Right atrium auricular region (tissue), 2 donors: ENCODE results near the gene FRMD8. TPM values are rescaled to one million over a fixed set of nuclear protein-coding genes. Genes with fewer than 3 reads are reported as not detected.

Experiments used
- DNase-seq: peaks from one replicate; pipeline ENCODE4 v3.0.0-alpha.2; 2019; ENCODE audit warnings: low spot score
- H3K27ac ChIP-seq, 2 donors: fragments of 200-600 bp; sonication (generic); 1 replicate in 1 of 2; 2 replicates in 1 of 2; pipeline ENCODE4 v1.5.1; 2016 to 2019
- H3K27me3 ChIP-seq, 2 donors: fragments of 200-600 bp; sonication (generic); one replicate each; pipeline versions ENCODE4 v1.5.1 to v1.6.0; 2017 to 2019
- H3K36me3 ChIP-seq: fragments of 200-600 bp; sonication (generic); one replicate; pipeline ENCODE4 v1.5.1; 2016
- H3K4me1 ChIP-seq, 2 donors: fragments of 200-600 bp; sonication (generic); one replicate each; pipeline versions ENCODE4 v1.5.1 to v1.6.0; 2017 to 2019
- H3K4me3 ChIP-seq, 2 donors: fragments of 200-600 bp; sonication (generic); 1 replicate in 1 of 2; 2 replicates in 1 of 2; pipeline ENCODE4 v1.5.1; 2017 to 2019; ENCODE audit warnings: mild to moderate bottlenecking in 1 of 2, moderate library complexity in 1 of 2
- H3K9me3 ChIP-seq, 2 donors: fragments of 200-600 bp; sonication (generic); one replicate each; pipeline ENCODE4 v1.5.1; 2019
- total RNA-seq, 2 donors: library from RNA; depleted of rRNA; stranded (reverse); fragments of >200 nt; gene quantifications; one replicate each; pipeline ENCODE4 v1.1.0, GENCODE V29; 2016
- TF ChIP-seq, protein P1 (sequence below), 2 donors: fragments of 200-600 bp; sonication (generic); IDR thresholded peaks; one replicate each; pipeline ENCODE4 v1.5.1; 2019; ENCODE audit warnings: antibody characterized with exemption in 2 of 2

FRMD8 gene
- total RNA-seq, 2 donors from 2014 or later: 10.2 to 23.8 TPM

DNA sequence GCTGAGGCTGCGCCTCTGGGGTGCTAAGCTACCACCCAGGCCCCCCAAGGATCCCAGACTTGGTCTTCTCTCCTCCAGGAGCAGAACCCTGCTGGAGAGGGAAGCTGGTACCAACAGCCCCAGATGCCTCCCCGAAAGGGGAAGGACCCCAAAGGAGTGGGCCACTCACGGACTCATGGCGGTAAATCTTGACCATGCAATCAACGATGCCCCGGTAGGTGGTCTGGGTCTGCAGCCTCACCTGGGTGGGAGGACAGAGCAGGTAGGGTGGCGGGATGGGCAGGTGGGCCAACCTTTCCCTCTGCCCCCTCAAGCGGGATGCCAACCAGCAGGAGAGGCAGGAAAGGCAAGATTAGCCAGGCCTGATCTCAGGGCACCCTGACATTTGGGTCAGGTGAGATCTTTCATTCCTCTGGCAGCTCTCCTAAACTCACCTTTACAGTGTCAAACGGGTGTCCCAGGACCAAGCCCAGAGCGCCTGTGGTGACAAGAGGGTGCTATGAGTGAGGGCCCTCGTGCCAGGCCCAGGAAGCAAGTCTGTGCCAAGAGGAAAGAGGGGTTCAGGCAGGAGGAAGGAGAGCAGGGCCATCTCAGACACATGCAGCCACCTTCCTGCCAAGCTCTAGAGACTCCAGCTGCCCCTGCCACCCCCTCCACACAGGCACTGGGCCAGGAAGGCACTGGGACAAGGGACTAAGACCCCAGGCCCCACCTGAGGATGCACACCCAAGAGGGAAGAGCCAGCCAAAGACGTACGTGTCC lies 6.6 kb upstream of the FRMD8 start:
- H3K4me1 ChIP-seq: peaks cover 0 to 45% of the 10 kb centered on the region in 2 donors
- no peak overlapping the region for H3K4me3 ChIP-seq
- H3K36me3 ChIP-seq: no peaks in the 10 kb centered on the region
- H3K9me3 ChIP-seq: no peaks in the 10 kb centered on the region
- peak overlapping the region; percentile 98 for H3K27ac ChIP-seq
- DNase-seq: no peak
- H3K27me3 ChIP-seq: no peaks in the 10 kb centered on the region
- TF ChIP-seq, protein P1, sequence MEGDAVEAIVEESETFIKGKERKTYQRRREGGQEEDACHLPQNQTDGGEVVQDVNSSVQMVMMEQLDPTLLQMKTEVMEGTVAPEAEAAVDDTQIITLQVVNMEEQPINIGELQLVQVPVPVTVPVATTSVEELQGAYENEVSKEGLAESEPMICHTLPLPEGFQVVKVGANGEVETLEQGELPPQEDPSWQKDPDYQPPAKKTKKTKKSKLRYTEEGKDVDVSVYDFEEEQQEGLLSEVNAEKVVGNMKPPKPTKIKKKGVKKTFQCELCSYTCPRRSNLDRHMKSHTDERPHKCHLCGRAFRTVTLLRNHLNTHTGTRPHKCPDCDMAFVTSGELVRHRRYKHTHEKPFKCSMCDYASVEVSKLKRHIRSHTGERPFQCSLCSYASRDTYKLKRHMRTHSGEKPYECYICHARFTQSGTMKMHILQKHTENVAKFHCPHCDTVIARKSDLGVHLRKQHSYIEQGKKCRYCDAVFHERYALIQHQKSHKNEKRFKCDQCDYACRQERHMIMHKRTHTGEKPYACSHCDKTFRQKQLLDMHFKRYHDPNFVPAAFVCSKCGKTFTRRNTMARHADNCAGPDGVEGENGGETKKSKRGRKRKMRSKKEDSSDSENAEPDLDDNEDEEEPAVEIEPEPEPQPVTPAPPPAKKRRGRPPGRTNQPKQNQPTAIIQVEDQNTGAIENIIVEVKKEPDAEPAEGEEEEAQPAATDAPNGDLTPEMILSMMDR (IDR thresholded peaks at IDR 0.05): no peak

DNA sequence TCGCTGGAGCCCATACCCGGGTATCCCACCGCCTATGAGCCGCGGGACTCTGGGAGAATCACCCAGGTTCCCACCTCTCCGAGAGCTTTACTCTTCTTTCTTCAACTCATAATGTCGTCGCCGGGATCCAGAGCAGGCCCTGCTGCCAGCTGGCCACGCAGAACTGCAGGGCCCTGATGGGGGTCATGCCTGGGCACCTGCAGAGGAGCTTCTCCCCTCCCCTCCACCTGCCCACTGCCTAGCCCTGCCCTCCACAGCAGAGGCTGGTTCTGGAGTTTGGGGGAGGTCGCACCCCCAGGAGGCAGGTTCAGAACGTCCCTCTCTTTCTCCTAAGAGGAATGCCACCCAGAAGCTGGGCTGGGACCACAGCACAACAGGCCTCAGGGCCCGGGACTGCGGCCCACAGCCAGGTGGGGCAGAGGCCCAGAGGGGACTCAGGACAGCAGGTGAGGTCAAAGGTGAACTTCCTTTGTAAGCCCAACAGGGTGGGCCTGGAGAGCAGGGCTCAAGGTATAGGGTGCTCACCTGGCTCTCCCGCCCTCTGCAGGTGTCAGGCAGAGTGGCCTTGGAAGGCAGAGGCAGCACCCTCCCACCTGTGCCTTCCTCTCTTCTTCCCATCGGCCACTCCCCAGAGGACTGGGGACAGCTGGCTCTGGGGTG lies 5.8 kb upstream of the FRMD8 start:
- TF ChIP-seq, protein P1 (IDR thresholded peaks at IDR 0.05): no peak
- peak overlapping the region; percentile 98 for H3K27ac ChIP-seq
- H3K4me1 ChIP-seq: peaks cover 0 to 51% of the 10 kb centered on the region in 2 donors
- no peak overlapping the region for H3K4me3 ChIP-seq
- H3K36me3 ChIP-seq: no peaks in the 10 kb centered on the region
- H3K27me3 ChIP-seq: no peaks in the 10 kb centered on the region
- no peaks in the 10 kb centered on the region for H3K9me3 ChIP-seq
- DNase-seq: no peak

DNA sequence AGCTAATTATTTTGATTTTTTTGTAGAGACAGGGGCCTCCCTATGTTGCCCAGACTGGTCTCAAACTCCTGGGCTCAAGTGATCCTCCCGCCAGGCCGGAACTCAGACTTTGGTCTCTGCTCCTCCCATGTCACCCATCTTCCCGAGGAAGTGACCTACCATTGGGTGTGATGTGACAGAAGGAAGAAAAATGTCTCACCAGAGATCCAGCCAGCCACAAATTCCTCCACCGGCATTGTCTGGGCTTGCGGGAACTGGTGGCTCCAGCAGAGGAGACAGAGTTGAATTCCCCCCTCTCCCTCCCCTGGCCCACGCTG lies 4.8 kb upstream of the FRMD8 start:
- H3K27me3 ChIP-seq: no peaks in the 10 kb centered on the region
- H3K36me3 ChIP-seq: no peaks in the 10 kb centered on the region
- TF ChIP-seq, protein P1 (IDR thresholded peaks at IDR 0.05): no peak
- peak overlapping the region; percentile 98 for H3K27ac ChIP-seq
- peak; percentile 70 for DNase-seq
- no peaks in the 10 kb centered on the region for H3K9me3 ChIP-seq
- peaks cover 0 to 58% of the 10 kb centered on the region in 2 donors for H3K4me1 ChIP-seq
- H3K4me3 ChIP-seq: peak overlapping the region; percentile 33 to 52

DNA sequence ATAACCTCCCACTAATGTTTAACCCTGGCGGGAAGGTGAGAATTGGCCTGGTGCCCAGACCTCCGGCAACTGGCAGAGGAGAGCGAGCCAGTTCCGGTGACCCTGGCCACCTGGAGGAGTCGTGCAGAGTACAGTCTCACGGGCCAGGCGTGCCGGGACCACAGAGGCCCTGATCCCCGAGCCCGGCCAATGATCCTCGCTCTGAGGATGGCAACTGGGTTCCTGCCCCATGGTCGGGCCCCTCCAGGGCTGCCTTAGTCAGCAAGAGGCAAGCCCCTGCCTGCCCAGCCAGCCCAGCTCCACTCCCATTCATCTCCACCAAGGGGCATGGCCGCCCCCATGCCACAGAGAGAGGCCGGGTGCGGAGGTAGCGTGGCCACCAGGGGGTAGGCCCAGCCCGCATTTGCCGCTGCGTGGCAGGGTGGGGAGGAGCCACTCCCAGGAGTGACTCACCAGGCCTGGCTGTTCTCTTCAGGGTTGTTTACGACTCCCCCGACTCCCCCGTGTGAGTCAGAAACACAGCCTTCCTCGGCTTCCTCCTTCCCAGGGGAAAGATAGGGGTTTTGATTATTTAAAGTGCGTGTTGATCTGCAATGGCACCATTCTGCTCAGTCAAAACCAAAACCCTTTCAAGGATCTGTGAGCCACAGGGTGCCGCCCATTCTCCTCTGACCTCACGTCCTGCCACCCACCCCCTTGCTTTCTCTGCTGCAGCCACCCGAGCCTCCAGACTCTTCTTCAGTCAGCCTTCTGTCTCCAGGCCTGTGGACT lies 4.2 kb upstream of the FRMD8 start, which contains the start of gene SLC25A45:
Gene SLC25A45 (minus strand): TSS at position 614 of the 771 bp plus-strand sequence. CDS start 695 bp downstream, outside the sequence.
- no peaks in the 10 kb centered on the region for H3K27me3 ChIP-seq
- no peaks in the 10 kb centered on the region for H3K9me3 ChIP-seq
- peak within 1 kb of the TSS; percentile 33 to 52 for H3K4me3 ChIP-seq
- H3K27ac ChIP-seq: peak within 1 kb of the TSS; percentile 98
- peak; percentile 97 for DNase-seq
- peaks cover 0 to 52% of the 10 kb centered on the region in 2 donors for H3K4me1 ChIP-seq
- TF ChIP-seq, protein P1 (IDR thresholded peaks at IDR 0.05): peak; percentile 93
- no peaks in the 10 kb centered on the region for H3K36me3 ChIP-seq

DNA sequence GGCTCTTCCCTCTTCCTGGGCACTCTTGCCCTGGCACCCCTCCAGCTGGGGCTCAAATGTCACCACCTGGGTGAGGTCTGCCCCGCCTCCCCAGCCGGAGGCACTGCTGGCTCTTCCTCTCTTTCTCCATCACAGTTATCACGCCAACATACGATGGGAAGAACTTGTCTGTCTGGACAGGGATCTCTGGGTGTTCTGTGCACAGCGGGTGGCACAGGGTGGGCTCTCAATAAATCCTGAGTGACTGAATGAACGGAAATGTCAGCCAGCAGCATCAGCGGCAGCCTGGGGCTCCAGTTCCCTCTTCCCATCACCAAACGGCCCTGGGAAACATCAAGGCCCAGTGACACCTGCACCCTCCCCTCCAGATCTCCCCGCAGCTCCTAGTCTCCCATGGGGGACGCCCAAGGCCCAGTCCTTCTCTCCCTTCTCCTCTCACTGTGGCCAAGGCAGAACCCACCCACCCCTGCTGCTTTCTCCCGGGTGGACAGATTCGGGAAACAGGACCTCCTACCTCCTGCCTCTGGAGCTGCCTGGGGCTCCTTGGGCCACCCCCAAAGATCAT lies 3.6 kb upstream of the FRMD8 start:
- Histone ChIP-seq H3K4me1 (peaks cover 0 to 55% of the 10 kb centered on the region in 2 donors), H3K4me3 (peak overlapping the region; percentile 33 to 52), H3K27me3 (no peaks in the 10 kb centered on the region), H3K27ac (peak overlapping the region; percentile 98), H3K36me3 (no peaks in the 10 kb centered on the region), H3K9me3 (no peaks in the 10 kb centered on the region)
- no peak for DNase-seq
- TF ChIP-seq, protein P1 (IDR thresholded peaks at IDR 0.05): no peak
